GM21576 (cell line): ENCODE measurements around the gene ZNF229.
"Not testable (repeated sequence)": the region's sequence is repeated elsewhere in the genome, so short reads cannot be mapped to it uniquely, and the experiment has no call there.

Source experiments
- ATAC-seq: cut with Tn5 transposase; IDR thresholded peaks from one replicate; pipeline ENCODE4 v1.9.1; 2021; ENCODE audit warnings: mild to moderate bottlenecking, moderate library complexity; ENCODE audit not compliant: unreplicated experiment

ZNF229 gene

DNA sequence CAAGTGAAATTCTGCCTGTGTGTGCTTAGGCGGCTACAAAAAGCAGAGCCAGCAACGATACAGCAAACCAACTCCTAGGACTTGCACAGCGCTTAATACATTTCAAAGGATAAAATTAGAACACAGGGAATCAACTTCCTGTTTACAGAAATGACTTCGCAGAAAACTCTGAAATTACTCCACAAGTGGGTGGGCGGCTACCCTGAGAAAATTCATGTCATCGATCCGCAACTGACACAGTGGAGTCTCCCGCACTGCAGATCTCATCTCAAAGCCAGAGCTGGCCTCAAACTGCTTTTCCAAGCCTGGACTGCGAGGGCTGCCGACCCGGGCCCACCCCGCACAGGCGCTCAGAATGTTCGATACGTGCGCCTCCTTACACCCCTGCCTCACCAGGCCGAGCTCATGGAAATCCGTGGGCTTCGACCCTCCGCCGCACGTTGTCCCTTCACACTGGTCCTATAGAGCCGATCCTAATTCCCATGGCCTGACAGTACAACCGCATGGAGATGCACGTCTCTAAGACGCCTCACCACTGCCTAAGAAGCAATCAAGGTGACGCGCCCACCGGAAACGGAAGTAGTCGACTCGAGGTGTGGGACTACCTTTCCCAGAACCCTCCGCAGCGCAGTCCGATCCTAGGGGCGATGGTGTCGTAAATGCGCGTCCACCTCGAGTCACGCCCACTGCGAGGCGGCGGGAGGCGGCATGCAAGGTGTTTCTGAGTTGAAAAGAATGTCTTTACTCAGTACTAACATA is at the start of gene ZNF229:
ZNF229 (minus strand) TSS at position 557 of the 759 bp plus-strand sequence. CDS start 5,625 bp downstream, outside the sequence.
- no peak for ATAC-seq

DNA sequence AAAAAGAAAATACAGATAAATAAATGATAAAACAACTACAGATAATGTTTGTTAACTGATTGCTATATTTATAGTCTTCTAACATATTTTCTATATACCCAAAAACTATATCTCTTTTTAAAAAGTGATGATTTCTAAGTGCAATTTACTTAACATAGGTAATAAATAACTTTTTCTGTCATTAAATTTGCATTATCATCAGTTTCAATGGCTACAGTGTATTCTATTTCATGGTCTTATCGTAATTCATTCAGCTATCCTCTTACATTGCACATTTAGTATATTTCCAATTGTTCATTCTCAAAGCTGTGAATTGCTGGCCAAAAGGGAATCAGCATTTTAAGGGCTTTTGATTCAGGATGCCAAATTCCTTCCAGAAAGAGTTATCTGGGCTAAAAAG is 48.4 kb upstream of the ZNF229 start:
- ATAC-seq: no peak

DNA sequence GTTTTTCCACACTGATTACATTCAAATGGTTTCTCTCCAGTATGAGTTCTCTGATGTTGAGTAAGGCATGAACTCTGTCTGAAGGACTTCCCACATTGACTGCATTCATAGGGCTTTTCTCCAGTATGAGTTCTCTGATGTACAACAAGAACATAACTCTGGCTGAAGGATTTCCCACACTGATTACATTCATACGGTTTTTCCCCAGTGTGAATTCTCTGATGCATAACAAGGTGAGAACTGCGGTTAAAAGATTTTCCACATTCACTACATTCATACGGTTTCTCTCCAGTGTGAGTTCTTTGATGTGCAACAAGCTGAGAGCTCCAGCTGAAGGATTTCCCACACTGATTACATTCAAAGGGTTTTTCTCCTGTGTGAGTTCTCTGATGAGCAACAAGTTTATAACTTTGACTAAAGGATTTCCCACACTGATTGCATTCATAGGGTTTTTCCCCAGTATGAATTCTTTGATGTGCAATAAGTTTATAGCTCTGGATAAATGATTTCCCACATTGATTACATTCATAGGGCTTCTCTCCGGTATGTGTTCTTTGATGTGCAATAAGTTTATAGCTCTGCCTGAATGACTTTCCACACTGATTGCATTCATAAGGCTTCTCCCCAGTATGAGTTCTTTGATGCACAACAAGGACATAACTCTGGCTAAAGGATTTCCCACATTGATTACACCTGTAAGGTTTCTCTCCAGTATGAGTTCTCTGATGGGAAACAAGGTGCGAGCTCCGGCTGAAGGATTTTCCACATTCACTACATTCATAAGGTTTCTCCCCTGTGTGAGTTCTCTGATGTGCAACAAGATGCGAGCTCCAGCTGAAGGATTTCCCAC is 28.5 kb upstream of the ZNF229 start:
- no peak for ATAC-seq

DNA sequence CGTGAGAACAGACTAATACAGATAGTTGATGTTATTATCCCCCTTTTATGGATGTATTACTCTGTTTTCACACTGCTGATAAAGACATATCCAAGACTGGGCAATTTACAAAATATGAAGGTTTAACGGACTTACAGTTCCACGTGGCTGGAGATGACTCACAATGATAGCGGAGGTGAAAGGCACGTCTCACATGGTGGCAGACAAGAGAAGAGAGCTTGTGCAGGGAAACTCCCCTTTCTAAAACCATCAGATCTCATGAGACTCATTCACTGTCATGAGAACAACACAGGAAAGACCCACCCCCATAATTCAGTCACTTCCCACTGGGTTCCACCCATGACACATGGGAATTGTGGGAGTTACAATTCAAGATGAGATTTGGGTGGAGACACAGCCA is 20.5 kb upstream of the ZNF229 start:
- ATAC-seq: not testable (repeated sequence)

DNA sequence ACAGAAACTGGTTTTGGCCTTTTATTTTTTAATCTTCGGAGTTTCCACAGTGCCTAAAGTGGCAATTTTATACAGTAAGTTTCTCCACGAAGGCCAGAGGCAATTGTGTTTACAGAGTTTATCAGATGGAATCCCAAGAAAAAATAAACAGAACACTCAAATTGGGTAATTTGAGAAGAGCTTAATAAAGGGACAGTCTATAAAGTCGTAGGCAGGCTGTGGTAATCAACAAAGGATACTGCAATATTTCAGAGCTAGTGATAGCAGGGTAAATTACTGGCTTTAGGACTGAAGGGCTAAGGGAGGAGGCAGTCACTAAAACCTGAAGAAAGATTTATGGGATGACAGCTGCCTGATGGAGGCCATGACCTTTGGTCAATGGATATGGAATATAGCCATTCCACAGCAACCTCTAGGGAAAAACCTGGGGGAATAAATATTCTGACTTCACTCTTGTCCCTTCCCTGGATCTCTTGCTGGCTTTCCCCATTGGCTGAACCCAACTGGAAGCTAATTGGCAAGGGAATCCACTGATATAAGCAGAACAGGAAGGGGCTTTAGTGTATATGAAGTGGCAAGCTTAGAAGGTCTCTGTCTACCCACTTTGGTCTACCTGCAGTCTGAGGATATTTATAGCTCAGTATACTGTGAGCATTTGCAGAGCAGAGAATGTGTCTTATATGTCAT is 14.5 kb upstream of the ZNF229 start:
- ATAC-seq: not testable (repeated sequence)

DNA sequence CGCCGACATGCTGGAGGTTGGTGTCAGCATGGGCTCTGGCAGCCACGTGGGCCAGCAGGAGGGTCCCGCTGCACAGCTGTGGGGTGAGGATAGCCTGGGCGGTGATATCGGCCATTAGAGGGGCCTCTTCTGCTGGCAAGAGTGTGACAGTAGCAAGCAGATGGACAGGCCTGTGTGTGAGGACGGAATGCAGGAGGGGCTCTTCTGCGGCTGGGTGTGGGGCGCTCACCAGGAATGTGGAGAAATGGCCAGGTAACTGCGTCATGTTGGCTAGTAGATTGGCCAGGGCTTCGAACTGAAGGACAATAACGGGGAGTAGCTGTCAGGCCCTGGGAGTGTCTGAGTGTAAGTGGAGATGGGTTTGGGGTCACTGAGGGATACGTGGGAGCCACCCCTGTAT is 7.7 kb upstream of the ZNF229 start:
- not testable (repeated sequence) for ATAC-seq

DNA sequence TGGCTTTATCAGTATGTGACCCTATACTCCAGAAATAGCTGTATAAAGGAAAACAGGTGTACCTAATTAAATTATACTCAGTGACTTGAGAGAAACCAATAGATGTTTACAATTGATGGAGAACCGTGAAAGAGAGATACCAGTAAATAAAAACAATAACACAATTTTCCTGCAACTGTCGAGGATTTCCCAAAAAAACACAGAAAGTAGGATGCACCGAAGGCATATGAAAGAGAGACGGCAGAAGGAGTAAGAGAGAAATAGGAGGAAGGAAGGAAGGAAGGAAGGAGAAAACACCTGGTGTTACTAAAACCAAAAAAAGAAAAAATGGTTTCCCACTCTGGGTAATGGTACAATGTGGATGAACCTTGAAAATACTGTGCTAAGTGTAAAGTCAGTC is 6.8 kb upstream of the ZNF229 start:
- no peak for ATAC-seq

DNA sequence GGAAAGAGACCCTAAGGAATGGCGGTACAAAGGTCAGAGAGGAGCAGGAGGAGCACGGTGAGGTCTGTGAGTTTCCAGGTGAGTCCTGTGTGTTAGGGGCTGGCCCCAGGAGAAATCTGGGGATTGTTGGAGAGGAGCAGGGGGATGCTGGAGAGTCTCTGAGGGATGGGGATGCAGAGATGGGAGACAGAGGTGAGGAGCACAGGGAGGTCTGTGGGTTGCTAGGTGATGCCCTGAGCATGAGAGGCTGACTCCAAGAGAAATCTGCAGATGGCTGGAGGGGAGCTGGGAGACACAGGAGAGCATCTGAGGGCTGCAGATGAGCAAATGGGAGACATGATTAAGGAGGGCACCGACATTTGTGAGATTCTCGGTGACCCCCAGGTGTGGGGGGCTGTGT is 4.1 kb upstream of the ZNF229 start:
- ATAC-seq: no peak

DNA sequence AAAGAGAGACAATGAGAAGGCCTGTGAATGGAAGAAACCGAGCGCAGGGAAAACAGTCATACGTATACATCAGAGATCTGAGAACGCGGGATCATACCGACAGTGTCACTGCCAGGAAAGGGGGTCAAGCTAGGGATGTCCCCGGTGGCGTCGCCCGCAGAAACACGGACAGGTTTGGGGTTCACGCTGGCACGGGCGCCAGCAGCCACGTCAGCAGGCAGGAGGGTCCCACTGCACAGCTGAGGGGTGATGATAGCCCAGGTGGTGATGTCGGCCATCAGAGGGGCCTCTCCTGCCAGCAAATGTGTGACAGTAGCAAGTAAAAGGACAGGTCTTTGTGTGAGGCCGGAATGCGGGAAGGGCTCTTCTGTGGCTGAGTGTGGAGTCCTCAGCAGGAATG is 3.4 kb upstream of the ZNF229 start:
- no peak for ATAC-seq

DNA sequence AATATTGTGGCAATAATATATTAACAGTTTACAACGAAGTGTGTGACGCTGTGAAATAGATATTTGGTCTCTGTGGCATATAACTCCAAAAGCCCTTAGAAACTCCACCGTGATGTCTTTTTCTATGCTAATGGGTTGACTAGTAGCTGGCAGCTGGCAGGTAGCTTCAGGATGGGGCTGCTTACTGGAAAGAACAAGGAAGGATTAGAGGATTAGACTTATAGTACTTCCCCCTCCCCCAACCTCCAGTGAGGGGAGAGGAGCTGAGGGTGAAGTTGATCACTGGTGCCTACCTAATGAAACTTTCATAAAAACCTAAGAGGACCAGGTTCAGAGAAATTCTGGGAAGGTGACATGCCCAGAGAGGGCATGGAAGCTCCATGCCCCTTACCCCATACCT is 9.8 kb downstream of the ZNF229 start:
- ATAC-seq: no peak

DNA sequence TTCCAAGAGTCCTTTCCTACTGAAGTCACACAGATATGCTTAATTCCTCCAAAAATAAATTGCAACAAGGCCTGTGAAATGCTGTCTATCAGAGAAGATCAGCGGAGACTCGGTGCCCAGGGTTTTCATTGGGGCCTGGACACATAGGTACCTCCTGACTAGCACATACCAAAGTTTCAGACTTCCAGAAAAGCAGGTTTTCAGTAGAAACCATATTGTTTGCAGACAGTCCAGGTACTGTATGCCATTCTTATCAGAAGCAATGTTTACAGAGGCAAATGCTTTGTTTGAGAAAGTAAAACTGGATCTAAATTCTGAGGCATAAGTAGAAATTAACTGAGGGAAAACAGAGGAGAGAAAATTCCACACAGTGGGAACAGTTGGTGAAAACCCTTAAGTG is 12.8 kb downstream of the ZNF229 start:
- no peak for ATAC-seq

DNA sequence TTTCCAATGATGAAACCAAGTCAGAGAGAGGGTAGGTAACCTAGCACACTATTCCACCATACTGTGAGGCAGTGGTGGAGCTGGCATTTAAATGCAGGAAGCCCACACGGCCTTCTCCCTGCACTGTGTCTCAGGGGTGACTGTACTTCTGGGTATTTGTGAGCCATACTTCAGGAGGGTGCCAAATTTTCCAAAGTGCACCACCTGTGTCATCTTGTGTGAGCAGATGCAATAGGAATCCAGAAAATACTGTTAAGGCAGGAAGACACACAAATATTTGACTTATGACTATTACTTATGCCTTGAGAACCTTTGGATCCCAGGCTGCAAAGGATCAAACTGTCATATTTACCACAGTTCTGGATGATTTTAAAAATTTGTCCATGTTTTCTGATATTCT is 17.3 kb downstream of the ZNF229 start:
- no peak for ATAC-seq

DNA sequence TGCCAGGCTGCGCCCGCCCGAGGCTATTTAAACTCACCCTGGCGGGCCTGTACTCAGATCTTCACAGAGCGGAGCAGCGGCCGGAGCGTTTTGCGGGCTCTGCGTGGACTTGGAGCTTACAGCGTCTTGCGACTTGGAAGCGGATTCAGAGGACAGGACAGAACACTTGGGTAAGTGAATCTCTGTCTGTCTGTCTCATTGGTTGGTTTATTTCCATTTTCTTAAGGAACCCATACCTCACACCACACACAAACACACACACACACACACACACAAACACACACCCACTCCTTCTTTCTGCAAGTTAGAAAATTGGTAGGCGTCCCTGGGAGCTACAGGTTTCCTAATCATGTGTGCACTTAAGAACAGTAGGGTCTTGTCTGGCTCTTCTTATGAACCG is 32.7 kb downstream of the ZNF229 start:
- not testable (repeated sequence) for ATAC-seq

DNA sequence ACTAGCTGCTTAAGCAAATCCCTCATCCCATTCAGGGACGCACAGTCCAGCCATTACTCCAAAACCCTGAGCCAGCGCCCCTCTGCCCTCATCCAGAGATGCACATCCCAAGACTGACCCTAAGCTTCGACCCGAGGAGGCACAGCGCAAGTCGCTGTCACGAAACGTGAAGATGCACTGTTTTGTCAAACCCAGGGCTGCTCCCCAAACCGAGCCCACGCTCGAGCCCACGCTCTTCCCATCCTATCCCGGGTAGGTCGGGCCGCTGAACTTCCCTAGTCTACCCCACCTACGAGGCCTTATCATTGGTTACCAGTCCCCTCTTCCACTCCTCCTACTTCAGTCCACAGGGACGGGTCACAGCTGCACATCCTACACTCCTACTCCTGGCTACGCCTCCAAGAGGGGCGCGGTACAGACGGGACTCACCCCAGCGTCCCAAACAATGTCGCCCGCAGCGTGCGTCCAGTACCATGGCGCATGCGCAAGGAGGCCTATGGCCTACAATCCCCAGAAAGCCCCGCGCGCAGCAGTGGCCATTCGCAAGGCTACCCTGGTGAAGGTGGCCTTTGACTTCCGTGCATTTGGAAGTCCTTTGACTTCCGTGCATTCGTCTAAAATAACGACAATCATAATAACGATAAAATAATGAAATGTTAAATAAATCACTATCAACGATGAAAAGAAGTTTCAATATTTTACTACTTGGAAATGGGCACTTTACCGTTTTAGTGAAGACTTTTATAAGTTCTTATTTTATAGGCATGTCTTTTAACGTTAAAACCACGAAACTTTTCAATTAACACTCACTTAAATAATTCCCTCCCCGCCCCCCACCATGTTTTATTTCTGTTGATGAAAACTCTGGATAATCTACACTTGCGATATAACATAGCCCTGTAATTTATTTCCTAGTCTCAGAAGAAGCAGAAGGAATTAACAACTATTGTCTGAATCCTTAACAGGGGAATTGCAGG is 46.8 kb downstream of the ZNF229 start, which contains the start of gene ZNF285:
ZNF285 (minus strand) TSS at position 470 of the 977 bp plus-strand sequence. CDS start 4,395 bp downstream, outside the sequence.
- ATAC-seq: no peak

DNA sequence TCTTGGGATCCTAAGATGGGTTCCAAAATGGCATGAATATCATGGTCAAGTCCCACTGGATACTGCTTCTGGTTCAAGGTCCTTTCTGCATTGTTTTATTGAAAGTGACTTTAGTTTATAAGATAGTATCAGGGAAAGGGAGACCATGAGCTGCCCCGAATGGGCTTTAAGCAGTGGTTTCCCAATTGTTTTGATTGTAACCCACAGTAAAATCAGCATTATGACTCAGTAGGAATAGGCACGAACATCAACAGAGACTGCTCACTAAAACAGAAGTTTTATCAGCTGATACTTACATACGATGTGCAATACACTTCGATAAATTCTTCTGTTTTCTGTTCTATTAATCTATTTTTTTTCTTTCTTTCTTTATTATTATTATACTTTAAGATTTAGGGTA is 59.0 kb downstream of the ZNF229 start:
- not testable (repeated sequence) for ATAC-seq
